ENCODE results near the gene ACBD6. TPM values are rescaled to one million over a fixed set of nuclear protein-coding genes. Genes with fewer than 3 reads are reported as not detected.

The ACBD6 gene
- total and polyA plus RNA-seq, 2 experiments from 2014 or later: 75.7 to 88.8 TPM

- Histone ChIP-seq H3K79me2 (replicated peaks; ENCODE audit: insufficient read depth) (no peaks in the 10 kb centered on the region), H3F3A (replicated peaks; ENCODE audit: low read depth) (no peaks in the 10 kb centered on the region), H3K4me1 (ENCODE audit: insufficient read depth) (peaks cover 12% of the 10 kb centered on the region), H3K36me3 (ENCODE audit: insufficient read depth) (no peaks in the 10 kb centered on the region), H3K4me2 (no peak overlapping the region), H3K4me3 (no peak overlapping the region), H3K27me3 (ENCODE audit: insufficient read depth) (no peaks in the 10 kb centered on the region), H3K27ac (ENCODE audit: low read depth) (no peak overlapping the region), H3K9me2 (ENCODE audit: insufficient read depth) (no peaks in the 10 kb centered on the region), H2AFZ (peak overlapping the region; percentile 80; the same call in 1 of the 2 replicates), H4K20me1 (replicated peaks; ENCODE audit: insufficient read depth) (0 out of 2 replicates have a peak, but pooled peaks cover 3% of the 10 kb centered on the region)
- ATAC-seq: peak; percentile 42
- H3K9me3 Mint-ChIP-seq: no peaks in the 10 kb centered on the region; the same call in 2 of the 3 replicates
- peak; percentile 93 for DNase-seq (ENCODE audit: low spot score)
- H3K27ac Mint-ChIP-seq: no peak overlapping the region
- H3K4me1 Mint-ChIP-seq: peaks cover 50% of the 10 kb centered on the region
- H3K27me3 Mint-ChIP-seq (ENCODE audit: insufficient read depth, low read depth, poor library complexity): peaks cover 10% of the 10 kb centered on the region
- no peak overlapping the region; the same call in 2 of the 3 replicates for H3K4me3 Mint-ChIP-seq
- peak; percentile 90 to 97 for TF ChIP-seq CTCF (conservative IDR thresholded peaks at IDR 0.05; ENCODE audit: low read depth in 2 of 2)
- TF ChIP-seq CREB1 (CRISPR knock-in tag; IDR thresholded peaks at IDR 0.05; ENCODE audit: low read depth): 0 out of 2 replicates have a peak, but pooled peaks have one; percentile 7
- no peak for TF ChIP-seq ZNF462 (CRISPR knock-in tag; IDR thresholded peaks at IDR 0.05)
- TF ChIP-seq ZNF331 (CRISPR knock-in tag; IDR thresholded peaks at IDR 0.05; ENCODE audit: low read depth): no peak
- TF ChIP-seq ETS1 (IDR thresholded peaks at IDR 0.05): no peak
- no peak for TF ChIP-seq STAT1 (IDR thresholded peaks at IDR 0.05; ENCODE audit: unreplicated experiment)
- TF ChIP-seq ZNF114 (CRISPR knock-in tag; IDR thresholded peaks at IDR 0.05): no peak
- no peaks in the 10 kb centered on the region; the same call in 2 of the 3 replicates for H3K36me3 Mint-ChIP-seq (ENCODE audit: low read depth)
Observed at GRCh38 chr1:180252638-180253536, 249.5 kb downstream of the ACBD6 start.
